ENCODE results near the gene NHLRC2. TPM values are rescaled to one million over a fixed set of nuclear protein-coding genes. Genes with fewer than 3 reads are reported as not detected.

Gene NHLRC2
- total and polyA plus RNA-seq, 2 of the 13 experiments (the other 11 are each of a cell fraction or from before 2014, with no cell fraction given) = 7.6 to 12.7 TPM

GRCh38 chr10:113854761-113855588, 514 bp downstream of the NHLRC2 start (continued):
- TF ChIP-seq FOXO4 (CRISPR knock-in tag; conservative IDR thresholded peaks at IDR 0.05) = peak; percentile 99
- peak; percentile 69 for TF ChIP-seq ZNF574 (CRISPR knock-in tag; IDR thresholded peaks at IDR 0.05)
- peak; percentile 60 for TF ChIP-seq RBM39 (IDR thresholded peaks at IDR 0.05; ENCODE audit: low read depth, low read length, poor library complexity, severe bottlenecking)
- peak; percentile 63; the same call in 1 of the 2 replicates for TF ChIP-seq ZNF547 (CRISPR knock-in tag; IDR thresholded peaks at IDR 0.05)
- 0 out of 2 replicates have a peak, but pooled peaks have one; percentile 33 for TF ChIP-seq NAIF1 (CRISPR knock-in tag; IDR thresholded peaks at IDR 0.05; ENCODE audit: borderline replicate concordance)
- TF ChIP-seq MEF2D (CRISPR knock-in tag; IDR thresholded peaks at IDR 0.05) = 0 out of 2 replicates have a peak, but pooled peaks have one; percentile 9
- 0 out of 2 replicates have a peak, but pooled peaks have one; percentile 66 for TF ChIP-seq ZIK1 (CRISPR knock-in tag; IDR thresholded peaks at IDR 0.05; ENCODE audit: borderline replicate concordance, low read depth)
- TF ChIP-seq ZNF766 (CRISPR knock-in tag; IDR thresholded peaks at IDR 0.05; ENCODE audit: borderline replicate concordance) = peak; percentile 41; the same call in 1 of the 2 replicates
- TF ChIP-seq ZNF776 (CRISPR knock-in tag; IDR thresholded peaks at IDR 0.05) = peak; percentile 59; the same call in 1 of the 2 replicates
- peak; percentile 85; the same call in 1 of the 2 replicates for TF ChIP-seq ZNF225 (CRISPR knock-in tag; IDR thresholded peaks at IDR 0.05)
- TF ChIP-seq HMGXB4 (CRISPR knock-in tag; IDR thresholded peaks at IDR 0.05; ENCODE audit: borderline replicate concordance in 1 of 2, low read depth in 1 of 2) = peak in 1 of 2 experiments; percentile 86; a peak in 3 of 4 replicates
- TF ChIP-seq KDM3A (CRISPR knock-in tag; IDR thresholded peaks at IDR 0.05; ENCODE audit: low read depth) = peak; percentile 68; the same call in 1 of the 2 replicates
- peak in 1 of 2 experiments; percentile 44; a peak in 1 of 4 replicates for TF ChIP-seq ATF4 (CRISPR knock-in tag; IDR thresholded peaks at IDR 0.05)
- TF ChIP-seq ZBTB8A (CRISPR knock-in tag; IDR thresholded peaks at IDR 0.05; ENCODE audit: borderline replicate concordance, low read depth) = 0 out of 2 replicates have a peak, but pooled peaks have one; percentile 8
- TF ChIP-seq ZHX1 (CRISPR knock-in tag; IDR thresholded peaks at IDR 0.05; ENCODE audit: low read depth) = 0 out of 2 replicates have a peak, but pooled peaks have one; percentile 29
- 0 out of 2 replicates have a peak, but pooled peaks have one; percentile 15 for TF ChIP-seq ELF4 (CRISPR knock-in tag; IDR thresholded peaks at IDR 0.05; ENCODE audit: borderline replicate concordance)
